GM12873 (cell line): ENCODE measurements around the gene RCVRN.

ENCODE experiments used
- CTCF ChIP-seq: IDR thresholded peaks from 2 replicates; pipeline ENCODE4 v1.5.1; 2012; ENCODE audit warnings: low read depth, mild to moderate bottlenecking, moderate library complexity, low read length, control low read depth; ENCODE audit not compliant: insufficient read depth; ENCODE audit errors: missing control alignments

RCVRN gene

GRCh38 chr17:9922012-9922848 is 17.2 kb upstream of the RCVRN start:
- no peak for TF ChIP-seq CTCF

GRCh38 chr17:9918804-9919352 is 13.8 kb upstream of the RCVRN start:
- no peak for TF ChIP-seq CTCF

- TF ChIP-seq CTCF: no peak
Measured at GRCh38 chr17:9918352-9918751, 13.3 kb upstream of the RCVRN start.

GRCh38 chr17:9917801-9918200 is 12.7 kb upstream of the RCVRN start:
- no peak for TF ChIP-seq CTCF

- no peak for TF ChIP-seq CTCF
Measured at GRCh38 chr17:9917131-9917530, 12.1 kb upstream of the RCVRN start.

- TF ChIP-seq CTCF: no peak
Measured at GRCh38 chr17:9916108-9916507, 11.0 kb upstream of the RCVRN start.

- no peak for TF ChIP-seq CTCF
Measured at GRCh38 chr17:9913476-9913875, 8.4 kb upstream of the RCVRN start.
